DND-41 (cell line): ENCODE results near the gene NCCRP1.

Experiments used
- ATAC-seq: fragments of 200-7000 bp; cut with Tn5 transposase; 3 replicates; pipeline ENCODE4 v1.9.1; 2021; ENCODE audit warnings: low read depth; ENCODE audit not compliant: insufficient read depth
- DNase-seq: peaks from one replicate; pipeline ENCODE4 v3.0.0-alpha.2; 2020
- H2AFZ ChIP-seq: 2 replicates; pipeline ENCODE4 v1.6.0; 2012; ENCODE audit warnings: low read depth, low read length
- H3K27ac ChIP-seq: 2 replicates; pipeline ENCODE4 v1.5.1; 2012; ENCODE audit warnings: low read length, inconsistent platforms
- H3K27me3 ChIP-seq: fragments of 200-600 bp; sonication (generic); 2 replicates; pipeline ENCODE4 v1.6.0; 2012; ENCODE audit warnings: low read length, mild to moderate bottlenecking, inconsistent platforms; ENCODE audit not compliant: insufficient read depth, poor library complexity
- H3K36me3 ChIP-seq: 2 replicates; pipeline ENCODE4 v1.5.1; 2012; ENCODE audit warnings: low read length, inconsistent platforms; ENCODE audit not compliant: insufficient read depth
- H3K4me1 ChIP-seq: 2 replicates; pipeline ENCODE4 v1.5.1; 2012; ENCODE audit warnings: mild to moderate bottlenecking, low read length; ENCODE audit not compliant: insufficient read depth
- H3K4me2 ChIP-seq: 2 replicates; pipeline ENCODE4 v1.6.0; 2012; ENCODE audit warnings: mild to moderate bottlenecking, moderate library complexity, low read length, inconsistent platforms; ENCODE audit not compliant: insufficient read depth
- H3K4me3 ChIP-seq, 2 experiments: fragments of 200-600 bp in 1 of 2; shearing (Covaris generic) in 1 of 2; 2 replicates each; pipeline ENCODE4 v1.5.1; 2012 to 2016; ENCODE audit warnings: inconsistent platforms in 2 of 2, low read length in 2 of 2, mild to moderate bottlenecking in 2 of 2, low read depth in 1 of 2, moderate library complexity in 1 of 2
- H3K79me2 ChIP-seq: 2 replicates; pipeline ENCODE4 v1.6.0; 2012; ENCODE audit warnings: low read length, inconsistent platforms; ENCODE audit not compliant: insufficient read depth
- H3K9ac ChIP-seq: 2 replicates; pipeline ENCODE4 v1.6.0; 2012; ENCODE audit warnings: low read depth, mild to moderate bottlenecking, inconsistent platforms, low read length, moderate library complexity
- H3K9me3 ChIP-seq: 2 replicates; pipeline ENCODE4 v1.5.1; 2012; ENCODE audit warnings: low read length, moderate library complexity, mild to moderate bottlenecking, inconsistent platforms; ENCODE audit not compliant: insufficient read depth, severe bottlenecking
- H4K20me1 ChIP-seq: 2 replicates; pipeline ENCODE4 v1.6.0; 2012; ENCODE audit warnings: low read length; ENCODE audit not compliant: insufficient read depth
- CTCF ChIP-seq: IDR thresholded peaks from 2 replicates; pipeline ENCODE4 v1.5.1; 2012; ENCODE audit warnings: borderline replicate concordance, low read length, moderate library complexity, mild to moderate bottlenecking; ENCODE audit not compliant: poor library complexity, severe bottlenecking; ENCODE audit errors: extremely low read depth
- EZH2 ChIP-seq: IDR thresholded peaks from 3 replicates; pipeline ENCODE4 v1.6.1; 2012; ENCODE audit warnings: borderline replicate concordance, low read depth, mild to moderate bottlenecking, moderate library complexity, low read length, inconsistent platforms; ENCODE audit not compliant: severe bottlenecking

NCCRP1 gene

DNA sequence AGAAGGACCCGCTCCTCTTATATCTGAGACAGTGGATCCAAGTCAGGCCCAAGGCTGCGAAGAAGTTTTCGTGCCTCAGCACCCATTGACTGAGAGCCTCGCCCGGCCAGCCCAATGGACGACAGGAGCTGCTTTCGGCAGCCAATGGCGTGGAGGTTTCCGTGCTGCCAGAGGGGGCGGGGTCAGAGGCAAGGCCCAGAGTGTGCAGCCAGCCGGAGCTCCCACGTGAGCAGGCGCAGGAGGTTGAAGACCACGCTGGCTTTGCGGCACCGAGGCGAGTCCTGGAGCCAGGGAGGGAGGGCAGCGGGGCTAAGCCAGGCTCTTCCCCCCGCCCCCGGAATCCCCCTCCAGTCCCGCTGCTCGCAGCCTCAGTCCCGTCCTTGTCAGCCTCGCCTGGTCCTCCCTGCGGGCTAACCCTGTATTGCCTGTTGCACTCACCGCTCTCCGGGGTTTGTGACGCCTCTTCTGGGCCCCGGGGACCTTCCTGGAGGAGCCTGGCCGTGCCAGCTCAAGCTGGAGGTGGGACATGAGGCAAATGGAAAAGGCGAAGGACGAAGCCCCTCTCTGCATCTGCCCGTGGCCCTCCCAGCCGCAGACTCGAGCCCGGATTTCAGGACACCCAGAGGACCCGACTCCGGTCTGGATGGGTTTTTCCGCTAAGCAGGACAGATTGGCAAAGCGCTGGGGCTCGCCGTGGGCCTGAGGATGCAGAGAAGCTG, 50.3 kb downstream of the NCCRP1 start:
- Histone ChIP-seq H3K79me2 (no peaks in the 10 kb centered on the region), H2AFZ (no peak overlapping the region), H3K4me3 (no peak overlapping the region), H3K27ac (no peak overlapping the region), H3K4me1 (no peaks in the 10 kb centered on the region), H3K9ac (no peak overlapping the region), H4K20me1 (no peaks in the 10 kb centered on the region), H3K27me3 (peaks cover 4% of the 10 kb centered on the region), H3K36me3 (no peaks in the 10 kb centered on the region), H3K9me3 (no peaks in the 10 kb centered on the region), H3K4me2 (no peak overlapping the region)
- ATAC-seq (no peak), DNase-seq (no peak)
- TF ChIP-seq EZH2 (no peak), CTCF (no peak)

- Histone ChIP-seq H3K27ac (no peak overlapping the region), H3K4me2 (no peak overlapping the region), H3K79me2 (no peaks in the 10 kb centered on the region), H2AFZ (no peak overlapping the region), H3K9ac (no peak overlapping the region), H3K4me3 (no peak overlapping the region), H3K9me3 (no peaks in the 10 kb centered on the region), H3K36me3 (no peaks in the 10 kb centered on the region), H4K20me1 (no peaks in the 10 kb centered on the region), H3K4me1 (no peaks in the 10 kb centered on the region), H3K27me3 (peaks cover 12% of the 10 kb centered on the region)
- DNase-seq: no peak
- TF ChIP-seq EZH2: no peak
- TF ChIP-seq CTCF: no peak
- ATAC-seq: no peak
Observed at GRCh38 chr19:39247701-39248664, 51.2 kb downstream of the NCCRP1 start.

DNA sequence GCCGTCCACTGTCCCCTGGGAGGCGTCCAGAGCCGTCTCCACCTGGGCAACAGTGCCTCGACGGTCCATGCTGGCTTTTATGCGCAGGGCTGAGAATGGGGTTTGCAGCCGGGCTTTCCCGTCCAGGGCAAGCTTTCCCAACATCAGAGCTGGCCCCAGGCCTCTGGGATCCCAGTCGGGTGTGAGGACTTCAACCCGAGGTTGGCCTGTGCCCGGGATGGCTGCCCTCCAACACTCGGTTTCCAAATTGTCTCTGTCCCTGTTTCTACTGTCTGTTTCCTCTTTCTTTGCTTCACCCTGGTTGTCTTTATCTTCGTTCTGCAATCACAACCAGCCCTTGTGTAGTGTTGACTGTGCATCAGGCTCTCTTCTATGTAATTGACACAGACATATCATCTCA, 52.0 kb downstream of the NCCRP1 start, which contains the start of gene IFNL4:
TSS of gene IFNL4 (minus strand) at position 51 of the 400 bp plus-strand sequence.
- no peak for ATAC-seq
- H3K27me3 ChIP-seq: peaks cover 18% of the 10 kb centered on the region

More for the DNA sequence above, 52.0 kb downstream of the NCCRP1 start, which contains the start of gene IFNL4:
- no peak within 1 kb of the TSS for H3K27ac ChIP-seq
- H3K36me3 ChIP-seq: no peaks in the 10 kb centered on the region
- no peak within 1 kb of the TSS for H3K4me3 ChIP-seq
- no peak within 1 kb of the TSS for H3K4me2 ChIP-seq
- no peak within 1 kb of the TSS for H2AFZ ChIP-seq
- TF ChIP-seq CTCF: no peak
- no peak for TF ChIP-seq EZH2
- no peaks in the 10 kb centered on the region for H4K20me1 ChIP-seq
- no peaks in the 10 kb centered on the region for H3K9me3 ChIP-seq
- no peak for DNase-seq
- H3K4me1 ChIP-seq: no peaks in the 10 kb centered on the region
- no peaks in the 10 kb centered on the region for H3K79me2 ChIP-seq
- no peak within 1 kb of the TSS for H3K9ac ChIP-seq
